Measurements from ENCODE around the gene SEC63.

The SEC63 gene

GRCh38 chr6:107822176-107823046 is 135.6 kb downstream of the SEC63 start:
- H3K4me3 ChIP-seq (ENCODE audit: low read depth, low read length) = no peak overlapping the region

GRCh38 chr6:107821591-107821990 is 136.4 kb downstream of the SEC63 start:
- H3K4me3 ChIP-seq (ENCODE audit: low read depth, low read length) = no peak overlapping the region

- no peak overlapping the region for H3K4me3 ChIP-seq (ENCODE audit: low read depth, low read length)
Observed at GRCh38 chr6:107820338-107821261, 137.4 kb downstream of the SEC63 start.

- H3K4me3 ChIP-seq (ENCODE audit: low read depth, low read length) = no peak overlapping the region
Observed at GRCh38 chr6:107819964-107820337, 138.1 kb downstream of the SEC63 start.

GRCh38 chr6:107819217-107819616 is 138.8 kb downstream of the SEC63 start:
- no peak overlapping the region for H3K4me3 ChIP-seq (ENCODE audit: low read depth, low read length)

GRCh38 chr6:107818272-107818671 is 139.7 kb downstream of the SEC63 start:
- H3K4me3 ChIP-seq (ENCODE audit: low read depth, low read length) = no peak overlapping the region

GRCh38 chr6:107817784-107818183 is 140.2 kb downstream of the SEC63 start:
- H3K4me3 ChIP-seq (ENCODE audit: low read depth, low read length) = no peak overlapping the region

Measured in iPS-11a (cell line).